Measurements from ENCODE around the gene SAC3D1. TPM values are rescaled to one million over a fixed set of nuclear protein-coding genes. Genes with fewer than 3 reads are reported as not detected.
"Not testable (repeated sequence)": the region's sequence is repeated elsewhere in the genome, so short reads cannot be mapped to it uniquely, and the experiment has no call there.

Gene SAC3D1
- total and polyA plus RNA-seq, 2 of the 4 experiments (the other 2 are of a cell fraction) = 2.9 to 13.2 TPM

- H3K4ac ChIP-seq (ENCODE audit: low read depth, low read length) = no peak overlapping the region
- intact Hi-C loops (cut with micrococcal nuclease) (no loop called here), in situ Hi-C loops (cut with MboI; ENCODE audit: low sequenced_read_pairs) (loop anchor here (10.0 kb wide), 1 partner anchor 158 kb away; the partner anchor contains the start of gene CDC42BPG), dilution Hi-C loops (cut with HindIII; ENCODE audit: low sequenced_read_pairs, unreplicated experiment) (no loop called here)
- H3K23ac ChIP-seq (ENCODE audit: low read depth, low read length) = no peak overlapping the region
- WGBS, 2 experiments (ENCODE audit: extremely low coverage in 2 of 2, insufficient read length in 1 of 2) = 80% methylated on average over 1 of the region's 7 CpGs; no CpG with 5 or more reads in 1 of the 2 experiments
- no peaks in the 10 kb centered on the region for H3K27me3 ChIP-seq (ENCODE audit: control insufficient read depth, insufficient read depth, low read length)
- no peak overlapping the region for H3K4me2 ChIP-seq (ENCODE audit: low read depth, low read length)
- H4K91ac ChIP-seq (ENCODE audit: insufficient read depth, low read depth, low read length) = no peak overlapping the region
- TF ChIP-seq SMC3 (IDR thresholded peaks at IDR 0.05; ENCODE audit: low read depth, low read length) (no peak), RCOR1 (IDR thresholded peaks at IDR 0.05; ENCODE audit: insufficient replicate concordance, low read length) (peak; percentile 56), FOS (IDR thresholded peaks at IDR 0.05; ENCODE audit: low read depth, low read length) (no peak), MXI1 (IDR thresholded peaks at IDR 0.05; ENCODE audit: borderline replicate concordance, low read depth, low read length) (peak; percentile 73; the same call in 1 of the 2 replicates)
- ChIA-PET CTCF (no interaction called here), POLR2A (ENCODE audit: unreplicated experiment) (no interaction called here)
- H3K4me3 ChIP-seq (ENCODE audit: insufficient read depth, low read depth, low read length) = no peak overlapping the region
- no peak overlapping the region for H4K5ac ChIP-seq (ENCODE audit: low read depth, low read length)
- H3K14ac ChIP-seq (replicated peaks; ENCODE audit: low read depth, low read length) = no peak overlapping the region
- no peaks in the 10 kb centered on the region for H3K9me3 ChIP-seq (ENCODE audit: control insufficient read depth, insufficient read depth, low read length)
- ATAC-seq (ENCODE audit: low read depth) (peak; percentile 55), DNase-seq (peak; percentile 66)
- peaks cover 5% of the 10 kb centered on the region; the same call in 1 of the 2 replicates for H3K4me1 ChIP-seq (ENCODE audit: control insufficient read depth, insufficient read depth, low read length)
- peak overlapping the region; percentile 21 for H2AFZ ChIP-seq (replicated peaks; ENCODE audit: low read length, poor library complexity)
- no peak overlapping the region for H3K27ac ChIP-seq (ENCODE audit: insufficient read depth, low read length)
- no peaks in the 10 kb centered on the region; a peak in 1 of 4 replicates for H3K79me1 ChIP-seq (ENCODE audit: low read depth in 1 of 2, low read length in 2 of 2)
- H4K8ac ChIP-seq (ENCODE audit: low read depth in 2 of 2, low read length in 2 of 2) = no peak overlapping the region
- H2BK20ac ChIP-seq (ENCODE audit: low read depth, low read length) = no peak overlapping the region
- no peaks in the 10 kb centered on the region for H3K36me3 ChIP-seq (ENCODE audit: control insufficient read depth, insufficient read depth, low read length)
- H3K9ac ChIP-seq (ENCODE audit: low read depth, low read length) = no peak overlapping the region
- no peak overlapping the region for H2BK15ac ChIP-seq (ENCODE audit: low read depth, low read length)
- H2BK5ac ChIP-seq (ENCODE audit: low read depth, low read length, poor library complexity, severe bottlenecking) = no peak overlapping the region
- H4K20me1 ChIP-seq (ENCODE audit: insufficient read depth, low read length) = no peaks in the 10 kb centered on the region
- H3K9me1 ChIP-seq (ENCODE audit: insufficient read depth, low read length) = peaks cover 11% of the 10 kb centered on the region
- no TSS peak for BruUV-seq (replicated peaks)
- H2BK120ac ChIP-seq (ENCODE audit: low read depth, low read length) = no peak overlapping the region
- H3K18ac ChIP-seq (ENCODE audit: low read depth, low read length) = no peak overlapping the region
- no peak overlapping the region for H2AK5ac ChIP-seq (ENCODE audit: low read depth, low read length)
- no peak overlapping the region for H3K56ac ChIP-seq (ENCODE audit: extremely low read depth, insufficient read depth, low read length)
- no peak overlapping the region for H2AK9ac ChIP-seq (replicated peaks; ENCODE audit: low read depth, low read length, poor library complexity)
Measured at GRCh38 chr11:65003282-65003681, 37.7 kb upstream of the SAC3D1 start.

DNA sequence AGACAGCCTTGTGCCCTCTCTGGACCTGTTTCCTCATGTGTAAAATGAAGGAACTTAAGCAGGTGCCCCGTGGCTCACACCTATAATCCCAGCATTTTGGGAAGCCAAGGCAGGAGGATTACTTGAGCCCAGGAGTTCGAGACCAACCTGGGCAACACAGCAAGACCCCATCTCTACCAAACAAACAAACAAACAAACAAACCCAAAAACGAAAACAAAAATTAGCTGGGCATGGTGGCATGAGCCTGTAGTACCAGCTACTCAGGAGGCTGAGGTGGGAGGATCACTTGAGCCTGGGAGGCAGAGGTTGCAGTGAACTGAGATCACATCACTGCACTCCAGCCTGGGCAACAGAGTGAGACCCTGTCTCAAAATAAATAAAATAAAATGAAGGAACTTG lies 37.0 kb upstream of the SAC3D1 start:
- H2BK20ac ChIP-seq (ENCODE audit: low read depth, low read length); H2AK9ac ChIP-seq (replicated peaks; ENCODE audit: low read depth, low read length, poor library complexity); H3K9me3 ChIP-seq (ENCODE audit: control insufficient read depth, insufficient read depth, low read length); H3K23ac ChIP-seq (ENCODE audit: low read depth, low read length); H3K4me2 ChIP-seq (ENCODE audit: low read depth, low read length); H3K4ac ChIP-seq (ENCODE audit: low read depth, low read length); H2AK5ac ChIP-seq (ENCODE audit: low read depth, low read length); H2BK5ac ChIP-seq (ENCODE audit: low read depth, low read length, poor library complexity, severe bottlenecking); H2BK120ac ChIP-seq (ENCODE audit: low read depth, low read length); H3K9ac ChIP-seq (ENCODE audit: low read depth, low read length); H3K14ac ChIP-seq (replicated peaks; ENCODE audit: low read depth, low read length); H3K27ac ChIP-seq (ENCODE audit: insufficient read depth, low read length); H4K91ac ChIP-seq (ENCODE audit: insufficient read depth, low read depth, low read length); H3K79me1 ChIP-seq (ENCODE audit: low read depth in 1 of 2, low read length in 2 of 2); BruUV-seq (replicated peaks); H2BK15ac ChIP-seq (ENCODE audit: low read depth, low read length); H4K20me1 ChIP-seq (ENCODE audit: insufficient read depth, low read length); intact Hi-C loops (cut with micrococcal nuclease); ATAC-seq (ENCODE audit: low read depth); H3K4me1 ChIP-seq (ENCODE audit: control insufficient read depth, insufficient read depth, low read length); H3K56ac ChIP-seq (ENCODE audit: extremely low read depth, insufficient read depth, low read length); H4K5ac ChIP-seq (ENCODE audit: low read depth, low read length); dilution Hi-C loops (cut with HindIII; ENCODE audit: low sequenced_read_pairs, unreplicated experiment); H3K18ac ChIP-seq (ENCODE audit: low read depth, low read length); H4K8ac ChIP-seq (ENCODE audit: low read depth in 2 of 2, low read length in 2 of 2); POLR2A ChIA-PET (ENCODE audit: unreplicated experiment); DNase-seq; CTCF ChIA-PET; H3K36me3 ChIP-seq (ENCODE audit: control insufficient read depth, insufficient read depth, low read length); H3K4me3 ChIP-seq (ENCODE audit: insufficient read depth, low read depth, low read length); H2AFZ ChIP-seq (replicated peaks; ENCODE audit: low read length, poor library complexity); H3K27me3 ChIP-seq (ENCODE audit: control insufficient read depth, insufficient read depth, low read length): not testable (repeated sequence)
- in situ Hi-C loops (cut with MboI; ENCODE audit: low sequenced_read_pairs) = loop anchor here (10.0 kb wide), 1 partner anchor 159 kb away; the partner anchor contains the start of gene CDC42BPG
- 40% methylated on average over 1 of the region's 3 CpGs; no CpG with 5 or more reads in 1 of the 2 experiments for WGBS, 2 experiments (ENCODE audit: extremely low coverage in 2 of 2, insufficient read length in 1 of 2)
- H3K9me1 ChIP-seq (ENCODE audit: insufficient read depth, low read length) = peaks cover 11% of the 10 kb centered on the region
